Measurements from ENCODE around the gene FARS2.

FARS2 gene

DNA sequence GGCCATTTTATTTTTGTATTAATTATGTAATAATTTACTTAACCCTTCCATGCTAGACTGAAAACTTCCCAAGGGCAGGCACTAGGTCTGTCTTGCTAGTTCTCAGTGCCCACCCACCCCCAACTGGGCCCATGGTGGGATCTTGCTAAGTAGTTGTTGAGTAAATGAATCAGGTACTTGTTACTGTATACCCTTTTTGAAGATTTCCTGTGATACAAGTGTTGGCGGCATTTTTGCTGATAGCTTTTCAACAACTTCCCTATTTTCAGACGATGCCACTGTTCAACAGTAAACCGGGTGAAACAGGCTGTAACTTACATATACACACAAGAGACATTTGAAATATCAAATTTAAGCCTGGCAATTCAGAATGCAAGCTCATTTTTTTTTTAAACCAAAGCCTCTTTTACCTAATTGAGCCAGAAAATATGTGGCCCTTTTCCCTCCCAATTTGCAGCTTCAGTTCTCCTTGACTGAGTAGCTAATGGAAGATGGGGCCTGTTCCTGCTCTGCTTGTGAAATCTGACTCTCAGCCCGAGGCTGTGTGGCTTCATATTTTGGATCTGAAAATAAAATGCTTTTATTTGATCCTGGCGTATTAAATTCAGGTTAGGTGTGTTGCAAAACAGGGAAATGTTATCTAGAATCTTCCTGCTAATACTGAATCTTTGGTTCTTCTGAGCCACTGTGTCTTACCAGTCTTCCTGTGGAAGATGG lies 457.1 kb downstream of the FARS2 start:
- no peak overlapping the region for H3K4me3 ChIP-seq (ENCODE audit: low read depth, low read length)
- no peaks in the 10 kb centered on the region for H3K4me1 ChIP-seq (ENCODE audit: control insufficient read depth, insufficient read depth, low read length)
- H3K27ac ChIP-seq (ENCODE audit: extremely low read depth, low read depth, low read length) = no peak overlapping the region
- TF ChIP-seq ZNF223 (tag by site-specific recombination; IDR thresholded peaks at IDR 0.05) (no peak), CTCF (tag by site-specific recombination; IDR thresholded peaks at IDR 0.05) (no peak), ZBTB49 (tag by site-specific recombination; IDR thresholded peaks at IDR 0.05; ENCODE audit: low read depth) (no peak), ZNF747 (tag by site-specific recombination; IDR thresholded peaks at IDR 0.05) (no peak), ZNF549 (tag by site-specific recombination; IDR thresholded peaks at IDR 0.05) (no peak), HIC1 (tag by site-specific recombination; IDR thresholded peaks at IDR 0.05) (no peak)
- H3K36me3 ChIP-seq (ENCODE audit: control insufficient read depth in 2 of 2, insufficient read depth in 1 of 2, low read length in 2 of 2) = no peaks in the 10 kb centered on the region
- H3K9me3 ChIP-seq (ENCODE audit: control insufficient read depth, insufficient read depth, low read depth, low read length) = no peaks in the 10 kb centered on the region
- POLR2A ChIA-PET = no interaction called here
- CTCF ChIA-PET = no interaction called here

DNA sequence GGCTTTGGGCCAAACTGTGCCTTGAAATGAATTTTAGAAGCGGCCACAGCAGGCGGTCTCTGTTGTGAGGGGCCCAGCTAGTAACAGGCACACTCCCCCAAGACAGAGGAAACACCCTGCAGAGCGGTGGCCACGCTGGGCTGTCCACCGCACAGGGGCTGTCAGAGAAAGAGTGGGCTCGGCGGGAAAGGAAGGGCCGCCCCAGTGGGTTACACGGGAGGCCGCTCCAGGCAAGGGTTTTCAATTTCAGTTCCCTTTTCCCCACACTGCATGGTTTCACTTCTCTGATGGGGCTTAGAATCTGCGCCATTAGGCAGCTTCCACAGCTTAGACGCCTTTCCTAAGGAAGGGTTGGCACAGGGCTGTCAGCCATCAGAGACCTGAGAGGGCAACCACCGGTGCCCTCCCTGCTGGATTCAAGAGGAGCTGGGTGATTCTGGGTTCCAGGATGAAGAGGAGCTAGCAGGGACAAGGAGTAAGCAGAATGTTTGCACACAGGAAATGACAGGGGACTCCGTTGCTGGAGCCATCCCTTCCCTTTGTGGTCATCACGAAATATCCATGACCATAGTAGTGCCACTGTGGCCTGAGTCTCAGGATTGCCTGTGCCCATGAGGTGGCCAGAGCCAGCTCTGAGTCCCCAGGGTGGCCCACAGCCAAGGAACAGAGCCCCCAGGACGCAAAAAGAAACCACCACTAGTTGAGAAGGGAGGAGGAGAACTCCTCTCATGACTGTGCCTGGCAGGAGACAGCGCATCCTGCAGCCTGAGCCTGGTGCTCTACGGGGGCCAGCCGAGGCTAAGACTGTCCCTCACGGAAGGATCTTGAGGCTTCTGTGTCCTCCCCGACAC lies 462.8 kb downstream of the FARS2 start:
- no peak overlapping the region for H3K27ac ChIP-seq (ENCODE audit: extremely low read depth, low read depth, low read length)
- CTCF ChIA-PET = no interaction called here
- TF ChIP-seq, protein P1, sequence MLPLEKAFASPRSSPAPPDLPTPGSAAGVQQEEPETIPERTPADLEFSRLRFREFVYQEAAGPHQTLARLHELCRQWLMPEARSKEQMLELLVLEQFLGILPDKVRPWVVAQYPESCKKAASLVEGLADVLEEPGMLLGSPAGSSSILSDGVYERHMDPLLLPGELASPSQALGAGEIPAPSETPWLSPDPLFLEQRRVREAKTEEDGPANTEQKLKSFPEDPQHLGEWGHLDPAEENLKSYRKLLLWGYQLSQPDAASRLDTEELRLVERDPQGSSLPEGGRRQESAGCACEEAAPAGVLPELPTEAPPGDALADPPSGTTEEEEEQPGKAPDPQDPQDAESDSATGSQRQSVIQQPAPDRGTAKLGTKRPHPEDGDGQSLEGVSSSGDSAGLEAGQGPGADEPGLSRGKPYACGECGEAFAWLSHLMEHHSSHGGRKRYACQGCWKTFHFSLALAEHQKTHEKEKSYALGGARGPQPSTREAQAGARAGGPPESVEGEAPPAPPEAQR (tag by site-specific recombination; IDR thresholded peaks at IDR 0.05) = no peak
- TF ChIP-seq TCF7L2 (IDR thresholded peaks at IDR 0.05; ENCODE audit: borderline replicate concordance, low read depth, low read length) = no peak
- TF ChIP-seq, protein P2, sequence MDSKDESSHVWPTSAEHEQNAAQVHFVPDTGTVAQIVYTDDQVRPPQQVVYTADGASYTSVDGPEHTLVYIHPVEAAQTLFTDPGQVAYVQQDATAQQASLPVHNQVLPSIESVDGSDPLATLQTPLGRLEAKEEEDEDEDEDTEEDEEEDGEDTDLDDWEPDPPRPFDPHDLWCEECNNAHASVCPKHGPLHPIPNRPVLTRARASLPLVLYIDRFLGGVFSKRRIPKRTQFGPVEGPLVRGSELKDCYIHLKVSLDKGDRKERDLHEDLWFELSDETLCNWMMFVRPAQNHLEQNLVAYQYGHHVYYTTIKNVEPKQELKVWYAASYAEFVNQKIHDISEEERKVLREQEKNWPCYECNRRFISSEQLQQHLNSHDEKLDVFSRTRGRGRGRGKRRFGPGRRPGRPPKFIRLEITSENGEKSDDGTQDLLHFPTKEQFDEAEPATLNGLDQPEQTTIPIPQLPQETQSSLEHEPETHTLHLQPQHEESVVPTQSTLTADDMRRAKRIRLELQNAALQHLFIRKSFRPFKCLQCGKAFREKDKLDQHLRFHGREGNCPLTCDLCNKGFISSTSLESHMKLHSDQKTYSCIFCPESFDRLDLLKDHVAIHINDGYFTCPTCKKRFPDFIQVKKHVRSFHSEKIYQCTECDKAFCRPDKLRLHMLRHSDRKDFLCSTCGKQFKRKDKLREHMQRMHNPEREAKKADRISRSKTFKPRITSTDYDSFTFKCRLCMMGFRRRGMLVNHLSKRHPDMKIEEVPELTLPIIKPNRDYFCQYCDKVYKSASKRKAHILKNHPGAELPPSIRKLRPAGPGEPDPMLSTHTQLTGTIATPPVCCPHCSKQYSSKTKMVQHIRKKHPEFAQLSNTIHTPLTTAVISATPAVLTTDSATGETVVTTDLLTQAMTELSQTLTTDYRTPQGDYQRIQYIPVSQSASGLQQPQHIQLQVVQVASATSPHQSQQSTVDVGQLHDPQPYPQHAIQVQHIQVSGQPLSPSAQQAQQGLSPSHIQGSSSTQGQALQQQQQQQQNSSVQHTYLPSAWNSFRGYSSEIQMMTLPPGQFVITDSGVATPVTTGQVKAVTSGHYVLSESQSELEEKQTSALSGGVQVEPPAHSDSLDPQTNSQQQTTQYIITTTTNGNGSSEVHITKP (tag by site-specific recombination; IDR thresholded peaks at IDR 0.05) = no peak
- TF ChIP-seq ZNF280C (tag by site-specific recombination; IDR thresholded peaks at IDR 0.05) = no peak
- TF ChIP-seq ZNF416 (tag by site-specific recombination; IDR thresholded peaks at IDR 0.05) = no peak
- no peak for TF ChIP-seq ZFP3 (tag by site-specific recombination; IDR thresholded peaks at IDR 0.05; ENCODE audit: low read depth)
- no peak for TF ChIP-seq PRDM4 (tag by site-specific recombination; IDR thresholded peaks at IDR 0.05)
- no peak for TF ChIP-seq ZNF202 (tag by site-specific recombination; IDR thresholded peaks at IDR 0.05; ENCODE audit: borderline replicate concordance)

More for the DNA sequence above, 462.8 kb downstream of the FARS2 start:
- no peaks in the 10 kb centered on the region for H3K9me3 ChIP-seq (ENCODE audit: control insufficient read depth, insufficient read depth, low read depth, low read length)
- POLR2A ChIA-PET = no interaction called here
- no peak overlapping the region for H3K4me3 ChIP-seq (ENCODE audit: low read depth, low read length)
- H3K36me3 ChIP-seq (ENCODE audit: control insufficient read depth in 2 of 2, insufficient read depth in 1 of 2, low read length in 2 of 2) = no peaks in the 10 kb centered on the region
- H3K4me1 ChIP-seq (ENCODE audit: control insufficient read depth, insufficient read depth, low read length) = no peaks in the 10 kb centered on the region
